A673 (cell line): ENCODE measurements around the gene SUN1. TPM values are rescaled to one million over a fixed set of nuclear protein-coding genes. Genes with fewer than 3 reads are reported as not detected.

Experiments used
- BruUV-seq: library from RNA; stranded (reverse); fragments of 400-500 nt; replicated peaks from 2 replicates; lab custom pipeline; 2021; lab: Mats Ljungman, UMichigan
- CTCF ChIA-PET: fragments of 300-600 bp; sonication (Branson Sonifier 250); formaldehyde crosslinking; loops from one replicate; lab custom pipeline; 2022; ENCODE audit warnings: antibody characterized with exemption; lab: Charles Lee
- POLR2A ChIA-PET: fragments of 300-600 bp; sonication (Branson Sonifier 250); formaldehyde crosslinking; loops from one replicate; lab custom pipeline; 2022; ENCODE audit warnings: antibody characterized with exemption; ENCODE audit not compliant: low non-redundant PET; lab: Charles Lee
- DNase-seq: peaks from one replicate; pipeline ENCODE4 v3.0.0-alpha.2; 2015; ENCODE audit warnings: low spot score
- H3K27ac ChIP-seq: fragments of 200-600 bp; sonication (generic); 2 replicates; pipeline ENCODE4 v1.5.1; 2016; ENCODE audit warnings: mixed run types, low read depth, mild to moderate bottlenecking, mixed read lengths, antibody characterized with exemption, low read length; ENCODE audit not compliant: poor library complexity, severe bottlenecking
- H3K27me3 ChIP-seq: fragments of 200-600 bp; sonication (generic); replicated peaks from 2 replicates; pipeline ENCODE4 v1.6.1; 2017; ENCODE audit warnings: mixed run types, low read depth, mild to moderate bottlenecking, mixed read lengths, antibody characterized with exemption, low read length; ENCODE audit not compliant: insufficient read depth, poor library complexity
- H3K36me3 ChIP-seq: fragments of 200-600 bp; sonication (generic); 2 replicates; pipeline ENCODE4 v1.6.1; 2016; ENCODE audit warnings: mixed run types, mild to moderate bottlenecking, mixed read lengths, antibody characterized with exemption, low read length; ENCODE audit not compliant: insufficient read depth, poor library complexity, severe bottlenecking
- H3K4me1 ChIP-seq: fragments of 200-600 bp; sonication (generic); 2 replicates; pipeline ENCODE4 v1.6.1; 2017; ENCODE audit warnings: mixed run types, mild to moderate bottlenecking, mixed read lengths, antibody characterized with exemption, low read length; ENCODE audit not compliant: insufficient read depth, poor library complexity, severe bottlenecking
- H3K4me3 ChIP-seq: fragments of 200-600 bp; sonication (generic); 2 replicates; pipeline ENCODE4 v1.5.1; 2016; ENCODE audit warnings: low read depth, mixed run types, mild to moderate bottlenecking, mixed read lengths, low read length; ENCODE audit not compliant: poor library complexity, severe bottlenecking
- H3K9me3 ChIP-seq: fragments of 200-600 bp; sonication (generic); 2 replicates; pipeline ENCODE4 v1.6.1; 2016; ENCODE audit warnings: mixed run types, low read depth, mild to moderate bottlenecking, mixed read lengths, antibody characterized with exemption, low read length; ENCODE audit not compliant: poor library complexity, severe bottlenecking
- EZH2 ChIP-seq: fragments of 200-600 bp; sonication (generic); IDR thresholded peaks from 2 replicates; pipeline ENCODE4 v1.6.1; 2017; ENCODE audit warnings: borderline replicate concordance, low read depth, mild to moderate bottlenecking, mixed read lengths, antibody characterized with exemption, low read length; ENCODE audit not compliant: poor library complexity, severe bottlenecking
- intact Hi-C: fragments of 100-400 bp; cut with micrococcal nuclease; formaldehyde crosslinking; loops from one replicate; pipeline ENCODE4 v1.10.0; 2022; ENCODE audit not compliant: unreplicated experiment
- total RNA-seq: library from RNA; stranded (reverse); gene quantifications from 2 replicates; pipeline ENCODE4 v1.2.3, GENCODE V29; 2021
- TF ChIP-seq, protein P1 (sequence below): fragments of 300-800, 200-600 bp; sonication (generic); conservative IDR thresholded peaks from 2 replicates; pipeline ENCODE4 v1.5.1; 2017; ENCODE audit warnings: low read depth, mild to moderate bottlenecking, antibody characterized with exemption, low read length, moderate library complexity, mixed read lengths

SUN1 gene
- total RNA-seq, 1 experiment from 2014 or later, result 189 TPM

DNA sequence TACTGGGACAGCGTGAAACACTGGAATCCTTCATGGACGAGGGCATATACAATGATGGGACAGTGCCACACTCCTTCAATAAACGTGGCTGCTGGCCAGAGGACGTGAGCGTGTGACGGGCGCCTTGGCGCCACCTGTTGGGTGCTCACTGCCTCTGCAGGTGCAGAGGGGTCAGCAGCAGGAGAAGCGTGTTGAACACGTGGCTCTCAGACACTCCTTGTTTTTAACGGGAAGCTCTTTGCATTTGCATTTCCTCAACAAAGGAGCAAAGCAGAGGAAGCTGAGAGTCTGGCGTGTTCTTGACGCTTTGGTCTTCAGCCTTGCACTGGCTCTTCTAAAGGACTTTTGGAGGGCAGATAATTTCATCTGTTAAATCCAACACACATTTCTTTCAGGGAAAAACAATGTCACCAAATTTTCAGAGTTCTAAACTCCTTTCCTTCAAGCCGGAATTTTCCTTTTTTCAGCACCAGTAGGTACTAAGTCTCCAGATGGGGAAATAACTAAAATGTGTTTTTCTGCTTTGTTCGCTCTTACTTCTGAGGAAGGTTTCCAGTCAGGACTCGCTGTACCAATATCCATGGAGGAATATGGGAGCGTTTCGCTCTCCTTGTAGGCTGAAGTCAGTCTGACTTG, 41.2 kb downstream of the SUN1 start:
- POLR2A ChIA-PET, result interaction anchor here (0.7 kb wide), 1 partner anchor 416 kb away, joined by 3 read pairs; no protein-coding TSS in a partner anchor
- no peak for TF ChIP-seq EZH2
- TF ChIP-seq, protein P1, sequence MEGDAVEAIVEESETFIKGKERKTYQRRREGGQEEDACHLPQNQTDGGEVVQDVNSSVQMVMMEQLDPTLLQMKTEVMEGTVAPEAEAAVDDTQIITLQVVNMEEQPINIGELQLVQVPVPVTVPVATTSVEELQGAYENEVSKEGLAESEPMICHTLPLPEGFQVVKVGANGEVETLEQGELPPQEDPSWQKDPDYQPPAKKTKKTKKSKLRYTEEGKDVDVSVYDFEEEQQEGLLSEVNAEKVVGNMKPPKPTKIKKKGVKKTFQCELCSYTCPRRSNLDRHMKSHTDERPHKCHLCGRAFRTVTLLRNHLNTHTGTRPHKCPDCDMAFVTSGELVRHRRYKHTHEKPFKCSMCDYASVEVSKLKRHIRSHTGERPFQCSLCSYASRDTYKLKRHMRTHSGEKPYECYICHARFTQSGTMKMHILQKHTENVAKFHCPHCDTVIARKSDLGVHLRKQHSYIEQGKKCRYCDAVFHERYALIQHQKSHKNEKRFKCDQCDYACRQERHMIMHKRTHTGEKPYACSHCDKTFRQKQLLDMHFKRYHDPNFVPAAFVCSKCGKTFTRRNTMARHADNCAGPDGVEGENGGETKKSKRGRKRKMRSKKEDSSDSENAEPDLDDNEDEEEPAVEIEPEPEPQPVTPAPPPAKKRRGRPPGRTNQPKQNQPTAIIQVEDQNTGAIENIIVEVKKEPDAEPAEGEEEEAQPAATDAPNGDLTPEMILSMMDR, result peak; percentile 98
- CTCF ChIA-PET, result interaction anchor here (0.7 to 1.6 kb wide), 5 partner anchors 52 to 91 kb away, joined by 3 to 10 read pairs (median 3); no protein-coding TSS in a partner anchor
- no peaks in the 10 kb centered on the region for H3K27me3 ChIP-seq
- H3K4me3 ChIP-seq, result no peak overlapping the region
- DNase-seq, result peak; percentile 92
- H3K36me3 ChIP-seq, result peaks cover 38% of the 10 kb centered on the region
- peak overlapping the region; percentile 44 for H3K27ac ChIP-seq
- peaks cover 11% of the 10 kb centered on the region for H3K4me1 ChIP-seq
- intact Hi-C loops, result loop anchor here (1.0 to 5.0 kb wide), 3 partner anchors 51 to 551 kb away; no protein-coding TSS in a partner anchor
- H3K9me3 ChIP-seq, result no peaks in the 10 kb centered on the region
- no TSS peak for BruUV-seq

DNA sequence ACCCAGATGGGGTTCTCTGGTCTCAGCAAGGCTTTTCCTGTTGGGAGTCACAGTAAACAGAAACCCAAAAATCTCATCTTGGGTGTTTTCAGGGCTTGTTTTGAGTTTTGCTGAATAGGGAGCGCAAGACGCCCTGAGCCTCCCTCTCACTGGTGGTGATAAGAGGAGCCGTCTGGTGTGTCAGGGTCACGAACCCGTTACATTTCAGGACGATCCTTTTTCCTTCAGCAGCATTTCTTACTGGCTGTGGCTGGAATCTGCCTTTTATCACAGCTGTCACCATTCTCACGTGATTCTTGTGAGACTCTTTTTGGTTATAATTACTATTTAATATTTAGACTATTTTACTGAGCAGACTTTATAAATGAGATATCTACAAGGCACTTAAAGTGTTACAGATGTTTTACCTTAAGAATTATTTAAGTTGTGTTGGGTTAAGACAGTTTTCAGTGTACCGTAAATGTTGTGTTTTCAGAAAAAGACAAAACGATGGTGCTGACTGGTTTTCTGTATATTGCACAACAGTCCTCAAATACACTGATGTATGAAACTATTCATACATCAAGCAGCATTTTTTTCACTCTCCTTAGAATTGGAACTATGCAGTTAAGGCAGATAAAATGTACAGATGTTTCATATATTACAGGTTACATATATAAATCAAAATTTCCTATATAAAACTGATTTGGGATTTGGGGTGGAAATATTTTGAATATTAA, 41.9 kb downstream of the SUN1 start:
- TF ChIP-seq, protein P1, result no peak
- no peak for TF ChIP-seq EZH2
- BruUV-seq, result TSS peak; percentile 24
- Histone ChIP-seq H3K9me3 (no peaks in the 10 kb centered on the region), H3K4me1 (peaks cover 17% of the 10 kb centered on the region), H3K4me3 (no peak overlapping the region), H3K27ac (peak overlapping the region; percentile 44), H3K36me3 (peaks cover 39% of the 10 kb centered on the region), H3K27me3 (no peaks in the 10 kb centered on the region)
- intact Hi-C loops, result loop anchor here (5.0 kb wide), 1 partner anchor 52 kb away; no protein-coding TSS in a partner anchor
- DNase-seq, result no peak
- CTCF ChIA-PET, result interaction anchor here (0.7 to 1.6 kb wide), 3 partner anchors 86 to 91 kb away, joined by 3 to 10 read pairs (median 3); no protein-coding TSS in a partner anchor
- POLR2A ChIA-PET, result no interaction called here

DNA sequence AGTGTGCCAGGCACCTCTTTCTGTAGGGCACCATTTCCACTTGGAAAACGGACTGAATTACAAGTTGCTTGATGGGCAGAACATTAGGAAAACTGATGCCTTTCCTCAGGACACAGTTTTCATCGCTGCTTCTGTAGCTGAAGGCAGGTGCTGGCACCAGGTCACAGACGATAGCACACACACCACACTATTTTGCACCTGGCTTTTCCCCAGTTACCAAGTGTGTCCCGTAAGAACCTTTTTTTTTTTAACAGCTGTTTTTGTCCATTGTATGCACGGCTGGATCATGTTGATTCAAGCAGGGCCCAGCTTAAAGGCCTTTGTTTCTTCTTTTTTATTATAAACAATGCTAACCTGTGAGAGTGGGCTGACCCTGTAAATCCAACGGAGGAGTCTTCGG, 42.8 kb downstream of the SUN1 start:
- H3K4me3 ChIP-seq, result no peak overlapping the region
- no TSS peak for BruUV-seq
- H3K27me3 ChIP-seq, result no peaks in the 10 kb centered on the region
- POLR2A ChIA-PET, result interaction anchor here (0.6 kb wide), 1 partner anchor 168 kb away, joined by 7 read pairs; no protein-coding TSS in a partner anchor
- CTCF ChIA-PET, result no interaction called here
- peaks cover 18% of the 10 kb centered on the region for H3K4me1 ChIP-seq
- TF ChIP-seq, protein P1, result no peak
- no peak for TF ChIP-seq EZH2
- no peaks in the 10 kb centered on the region for H3K9me3 ChIP-seq
- peaks cover 32% of the 10 kb centered on the region for H3K36me3 ChIP-seq
- no peak for DNase-seq
- intact Hi-C loops, result no loop called here
- peak overlapping the region; percentile 55 for H3K27ac ChIP-seq
